ENCODE data around the gene OPTN.
A peak's percentile ranks its signal among the peaks of the same experiment; 100 is the strongest.
"Not testable (repeated sequence)": the region's sequence is repeated elsewhere in the genome, so short reads cannot be mapped to it uniquely, and the experiment has no call there.

Gene OPTN

DNA sequence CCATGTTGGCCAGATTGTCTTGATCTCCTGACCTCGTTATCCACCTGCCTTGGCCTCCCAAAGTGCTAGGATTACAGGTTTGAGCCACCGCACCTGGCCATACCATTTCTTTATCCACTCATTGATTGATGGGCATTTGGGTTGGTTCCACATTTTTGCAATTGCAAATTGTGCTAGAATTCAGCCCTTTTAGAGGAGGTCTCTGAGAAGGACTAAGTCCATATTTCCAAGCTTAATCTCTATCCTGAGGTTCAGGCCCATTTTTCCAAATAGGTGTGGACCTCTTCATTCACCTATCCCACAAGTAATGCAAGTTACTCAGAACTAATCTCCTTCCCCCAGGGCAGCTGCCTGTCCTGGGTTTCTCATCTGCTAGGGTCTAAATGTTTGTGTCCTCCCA lies 9.7 kb upstream of the OPTN start:
- no peak for DNase-seq (ENCODE audit: low read depth in 2 of 2)

DNA sequence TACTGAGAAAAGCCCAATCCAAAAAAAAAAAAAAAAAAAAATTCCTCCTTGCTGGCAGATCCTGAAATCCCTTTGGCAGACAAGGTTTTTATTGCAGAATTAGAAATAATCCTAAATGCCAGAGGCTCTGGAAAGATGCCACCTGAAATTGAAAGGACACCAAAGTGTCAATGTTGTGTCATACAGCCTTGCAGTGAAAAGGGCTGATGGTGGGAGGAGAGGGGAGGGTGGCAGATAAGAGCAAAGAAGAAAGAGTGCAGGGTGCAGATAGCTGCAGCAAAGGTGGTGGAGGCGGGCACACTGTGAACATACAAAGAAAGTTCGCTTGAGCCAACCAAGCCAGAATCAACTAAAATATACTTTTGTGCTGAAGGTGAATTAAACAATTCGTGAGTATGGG lies 8.2 kb upstream of the OPTN start:
- DNase-seq (ENCODE audit: low read depth in 2 of 2) = no peak

DNA sequence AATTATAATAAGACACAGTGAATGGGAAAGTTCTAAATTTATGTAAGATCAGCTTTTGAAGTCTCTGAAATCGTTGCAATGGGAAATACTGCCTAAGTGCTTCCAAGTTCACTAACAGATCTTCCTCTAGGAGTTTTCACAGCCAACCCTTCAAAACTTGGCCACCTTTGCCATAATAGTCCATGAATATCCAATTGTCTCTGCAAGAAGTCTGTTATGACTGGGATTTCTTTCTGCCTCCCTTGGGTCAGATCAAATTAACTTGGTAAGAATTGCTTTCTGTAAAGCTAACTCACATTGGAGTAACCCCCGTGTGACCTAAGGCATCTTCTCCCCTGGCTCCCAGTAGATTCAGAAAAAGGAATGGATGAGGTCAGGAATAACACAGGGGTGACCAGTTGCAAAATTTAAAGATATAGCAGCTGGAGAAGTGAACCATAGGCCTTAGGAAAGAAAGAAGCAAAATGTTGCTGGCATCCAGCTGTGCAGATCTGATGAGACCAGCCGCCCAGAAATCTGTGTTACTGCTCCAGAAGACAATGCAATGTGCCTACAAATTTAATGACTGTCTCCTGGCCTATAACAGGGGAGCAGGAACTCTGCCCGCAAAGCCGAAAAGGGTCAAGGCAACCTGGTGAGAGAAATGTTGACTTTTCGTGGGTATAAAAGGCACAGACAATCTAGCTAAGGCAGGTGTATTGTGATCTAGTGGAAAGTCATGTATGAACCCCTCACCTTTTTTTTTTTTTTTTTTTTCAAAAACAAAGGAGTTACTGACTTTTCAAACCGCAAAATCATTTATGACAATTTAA lies 7.5 kb upstream of the OPTN start:
- no peak for DNase-seq (ENCODE audit: low read depth in 2 of 2)

DNA sequence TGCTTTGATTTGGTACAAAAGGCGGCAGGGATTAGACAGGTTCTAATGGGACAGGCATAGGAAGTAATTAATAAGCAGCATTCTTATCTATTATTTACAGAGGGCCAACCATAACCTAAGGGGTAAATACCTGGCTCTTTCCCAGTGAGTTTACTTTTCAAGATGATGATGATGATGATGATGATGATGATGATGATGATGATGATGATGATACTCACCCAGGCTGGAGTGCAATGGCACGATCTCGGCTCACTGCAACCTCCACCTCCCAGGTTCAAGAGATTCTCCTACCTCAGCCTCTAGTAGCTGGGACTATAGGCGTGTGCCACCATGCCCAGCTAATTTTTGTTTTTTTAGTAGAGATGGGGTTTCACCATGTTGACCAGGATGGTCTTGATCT lies 5.9 kb upstream of the OPTN start:
- DNase-seq (ENCODE audit: low read depth in 2 of 2) = not testable (repeated sequence)

DNA sequence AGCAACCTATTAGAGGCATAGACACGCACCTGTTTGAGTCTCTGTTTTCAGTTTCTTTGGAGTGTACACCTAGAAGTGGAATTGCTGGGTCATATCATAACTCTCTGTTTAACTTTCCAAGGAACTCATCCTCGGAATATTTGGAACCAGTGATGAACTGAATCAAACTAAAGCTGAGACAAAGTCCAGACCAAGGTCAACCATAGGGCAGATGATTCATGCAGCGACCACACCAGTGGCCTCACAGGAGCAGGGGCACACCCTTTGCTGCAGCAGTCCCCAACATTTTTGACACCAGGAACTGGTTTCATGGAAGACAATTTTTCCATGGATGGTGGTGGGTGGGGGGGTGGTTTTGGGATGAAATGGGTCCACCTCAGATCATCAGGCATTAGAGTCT lies 4.9 kb upstream of the OPTN start:
- no peak for DNase-seq (ENCODE audit: low read depth in 2 of 2)

DNA sequence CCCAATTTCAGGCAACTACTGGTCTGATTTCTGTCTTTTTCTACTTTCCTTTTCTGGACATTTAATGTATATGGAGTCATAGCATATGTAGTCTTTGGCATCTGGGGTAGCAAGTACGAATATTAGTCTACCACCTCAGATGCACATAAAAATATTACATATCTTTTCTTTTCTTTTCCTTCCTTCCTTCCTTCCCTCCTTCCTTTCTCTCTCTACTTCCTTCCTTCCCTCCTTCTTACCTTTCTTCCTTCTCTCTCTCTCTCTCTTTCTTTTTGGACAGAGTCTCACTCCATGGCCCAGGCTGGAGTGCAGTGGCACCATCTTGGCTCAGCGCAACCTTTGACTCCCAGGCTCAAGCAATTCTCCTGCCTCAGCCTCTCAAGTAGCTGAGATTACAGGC lies 4.0 kb upstream of the OPTN start:
- no peak for DNase-seq (ENCODE audit: low read depth in 2 of 2)

DNA sequence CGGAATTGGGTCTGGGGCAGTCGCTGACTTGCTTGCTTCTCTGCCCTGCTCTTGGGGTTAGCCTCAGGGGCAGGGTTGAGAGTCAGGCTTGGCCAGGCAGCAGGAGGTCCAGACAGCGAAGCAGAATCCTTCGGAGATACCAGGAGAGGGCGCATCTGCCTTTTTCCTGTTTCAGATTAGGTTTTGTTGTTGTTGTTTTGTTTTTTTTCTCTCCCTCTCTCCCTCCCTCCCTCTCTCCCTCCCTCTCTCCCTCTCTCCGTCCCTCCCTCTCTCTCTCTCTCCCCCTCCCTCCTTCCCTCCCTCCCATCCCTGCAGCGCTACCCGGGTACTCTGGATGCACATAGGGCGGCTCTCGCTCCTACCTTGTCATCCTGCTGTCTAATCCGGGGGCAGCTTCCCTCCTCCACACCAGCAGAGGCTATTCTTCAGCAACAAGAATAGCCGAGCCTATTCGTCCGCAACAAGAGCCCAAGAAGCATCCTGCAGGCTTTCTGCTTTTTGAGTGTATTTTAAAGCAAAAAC lies 758 bp upstream of the OPTN start:
- peak in 1 of 2 donors; percentile 19 for DNase-seq (ENCODE audit: low read depth in 2 of 2)

DNA sequence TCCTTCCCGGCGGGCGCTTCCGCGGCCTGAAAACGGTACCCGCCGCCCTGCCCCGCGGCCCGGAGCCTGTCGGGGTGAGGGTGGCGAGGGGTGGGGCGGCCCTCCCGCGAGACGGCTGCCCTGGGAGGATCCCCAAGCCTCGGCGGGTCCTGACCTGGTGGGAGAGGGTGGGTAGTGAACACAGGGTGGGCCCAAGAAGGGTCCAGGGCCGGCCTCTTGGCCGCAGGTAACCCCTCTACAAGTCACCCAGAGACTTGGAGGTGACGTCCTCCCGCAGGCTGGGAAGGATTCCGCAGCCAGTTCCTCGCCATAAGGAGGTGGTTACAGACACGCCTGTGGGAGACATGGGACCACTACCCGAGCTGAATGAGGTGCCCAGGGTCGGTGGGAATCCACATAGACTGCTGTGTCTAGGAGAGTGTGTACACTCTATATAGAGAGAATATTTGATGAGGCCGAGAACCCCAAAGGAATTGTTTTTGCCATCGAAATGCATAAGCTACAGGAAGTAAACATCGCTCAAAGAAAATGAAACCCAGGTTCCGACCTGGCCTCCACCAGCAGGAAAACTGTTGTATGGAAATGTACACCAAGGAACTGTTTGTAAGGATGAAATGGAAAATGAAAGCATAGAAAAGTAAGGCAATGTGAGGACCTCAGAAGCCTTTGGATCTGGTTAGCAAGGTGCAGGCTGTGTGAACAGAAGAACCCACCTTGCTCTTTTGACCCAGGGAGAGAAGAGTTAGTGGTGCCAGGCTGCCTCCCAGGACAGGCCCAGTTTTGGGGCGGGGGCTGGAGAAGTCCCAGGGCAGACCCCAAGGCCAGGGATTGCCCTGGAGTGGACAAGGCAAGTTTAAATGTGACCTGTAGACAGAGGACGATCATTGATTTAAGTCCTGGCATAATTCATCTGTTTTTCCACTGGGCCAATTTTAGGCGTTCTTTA lies 659 bp downstream of the OPTN start:
- no peak for DNase-seq (ENCODE audit: low read depth in 2 of 2)

DNA sequence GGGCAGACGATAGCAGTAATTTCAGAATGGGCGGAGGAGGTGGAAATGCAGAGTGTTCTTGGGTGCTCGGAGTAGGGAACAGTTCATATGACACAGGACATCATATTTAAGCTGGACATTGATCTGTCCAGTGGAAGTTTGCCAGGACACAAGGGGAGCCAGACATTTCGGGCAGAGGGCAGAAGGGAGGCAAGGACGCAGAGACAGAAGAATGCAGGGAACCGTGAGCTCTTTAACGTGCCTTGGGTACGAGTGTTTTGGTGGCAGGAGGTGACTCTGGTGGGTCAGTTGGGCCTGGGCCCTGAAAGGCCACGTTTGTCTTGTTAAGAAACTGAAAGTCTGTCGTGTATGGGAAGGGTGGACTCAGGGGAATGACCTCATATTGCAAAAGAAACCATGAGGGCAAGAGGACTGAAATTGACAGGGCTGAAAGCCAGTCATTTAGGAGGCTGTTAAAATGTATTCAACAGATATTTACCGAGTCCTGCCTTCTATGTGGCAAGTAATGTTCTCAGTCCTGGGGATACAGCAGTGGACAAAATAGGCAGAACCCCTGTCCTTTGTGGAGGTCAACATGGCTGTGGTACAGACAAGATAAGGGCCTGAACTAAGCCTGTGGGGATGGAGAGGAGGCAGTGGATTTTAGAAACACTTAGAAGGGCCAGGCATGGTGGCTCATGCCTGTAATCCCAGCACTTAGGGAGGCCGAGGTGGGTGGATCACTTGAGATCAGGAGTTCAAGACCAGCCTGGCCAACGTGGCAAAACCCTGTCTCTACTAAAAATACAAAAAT lies 2.2 kb downstream of the OPTN start:
- DNase-seq (ENCODE audit: low read depth in 2 of 2) = no peak

DNA sequence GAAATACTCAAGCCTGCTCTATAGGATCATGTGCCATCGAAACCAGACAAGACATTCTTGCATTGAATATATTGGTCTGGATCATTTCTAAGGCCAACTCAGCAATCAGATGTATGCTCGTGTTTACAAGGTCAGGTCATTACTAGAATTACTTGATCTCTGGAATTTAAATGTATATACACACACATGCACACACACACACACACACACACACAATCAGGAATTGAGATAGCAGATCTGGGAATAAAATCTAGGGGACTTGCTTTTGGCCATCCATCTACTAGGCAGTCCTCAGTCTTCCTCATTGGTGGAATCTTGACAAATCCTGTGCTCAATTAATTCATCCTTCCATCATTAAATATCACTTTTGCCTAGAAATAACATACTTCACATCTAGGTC lies 3.6 kb downstream of the OPTN start:
- no peak for DNase-seq (ENCODE audit: low read depth in 2 of 2)

DNA sequence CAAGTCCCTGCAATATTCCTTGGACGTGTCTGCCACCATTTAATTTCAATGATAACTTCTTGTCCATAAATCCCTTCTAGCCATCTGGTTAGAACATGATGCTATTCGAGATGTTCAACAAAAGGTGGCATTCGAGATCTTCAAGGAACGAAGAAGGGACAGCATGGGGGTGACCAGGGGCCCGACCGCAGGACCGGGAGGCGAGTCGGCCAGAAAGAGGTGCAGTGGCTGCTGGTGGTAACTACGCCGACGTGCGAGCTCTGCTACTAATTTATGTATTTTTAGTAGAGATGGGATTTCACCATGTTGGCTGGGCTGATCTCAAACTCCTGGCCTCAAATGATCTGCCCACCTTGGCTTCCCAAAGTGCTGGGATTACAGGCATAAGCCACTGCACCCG lies 4.7 kb downstream of the OPTN start:
- no peak for DNase-seq (ENCODE audit: low read depth in 2 of 2)

DNA sequence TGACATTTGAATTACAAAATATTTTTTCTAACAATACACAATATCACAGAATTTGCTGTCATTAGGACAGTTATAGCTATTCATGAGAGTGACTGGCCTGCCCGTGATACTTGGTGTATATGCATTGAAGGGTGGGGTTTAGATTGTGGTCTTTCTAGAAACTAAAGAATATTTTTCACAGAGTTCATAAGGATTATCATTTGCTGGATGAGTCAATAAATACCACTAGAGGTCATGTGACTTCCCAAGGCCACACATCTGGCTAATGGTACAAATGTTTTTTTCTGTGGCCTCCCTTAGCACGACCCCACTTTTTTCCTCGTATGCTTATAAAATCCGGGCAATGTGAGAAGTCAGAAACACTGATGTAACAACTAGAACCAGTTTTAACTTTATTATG lies 5.2 kb downstream of the OPTN start:
- no peak for DNase-seq (ENCODE audit: low read depth in 2 of 2)

DNA sequence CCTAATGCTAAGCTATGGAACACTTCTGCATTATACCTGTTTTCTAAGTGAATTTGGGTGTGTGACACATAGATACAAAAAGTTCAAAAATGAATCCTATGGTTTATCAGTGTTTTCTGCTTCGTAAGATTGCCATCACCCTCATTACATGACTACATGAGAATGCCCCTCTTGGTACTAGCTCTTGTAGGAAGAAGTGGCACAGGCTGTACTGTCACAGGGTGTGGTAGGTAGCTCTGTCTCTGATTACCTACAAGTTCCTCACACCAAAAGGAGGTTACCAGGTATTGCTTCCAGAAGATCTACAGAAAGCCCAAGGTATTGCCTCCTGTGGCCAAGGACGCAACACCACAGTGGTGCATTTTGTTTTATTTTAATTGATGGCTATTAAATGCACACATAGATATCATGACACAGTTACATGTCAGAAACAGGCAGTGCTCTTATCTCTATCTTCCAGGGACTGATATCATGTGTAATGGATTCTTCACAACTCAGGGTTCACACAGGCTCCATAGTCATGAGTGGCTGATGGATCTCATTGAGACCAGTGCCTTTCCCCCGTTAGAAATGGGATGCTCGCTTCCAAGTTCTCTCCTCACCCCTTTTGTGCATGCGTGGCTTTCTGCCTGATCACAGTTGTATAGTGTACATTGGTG lies 6.6 kb downstream of the OPTN start:
- DNase-seq (ENCODE audit: low read depth in 2 of 2) = no peak

DNA sequence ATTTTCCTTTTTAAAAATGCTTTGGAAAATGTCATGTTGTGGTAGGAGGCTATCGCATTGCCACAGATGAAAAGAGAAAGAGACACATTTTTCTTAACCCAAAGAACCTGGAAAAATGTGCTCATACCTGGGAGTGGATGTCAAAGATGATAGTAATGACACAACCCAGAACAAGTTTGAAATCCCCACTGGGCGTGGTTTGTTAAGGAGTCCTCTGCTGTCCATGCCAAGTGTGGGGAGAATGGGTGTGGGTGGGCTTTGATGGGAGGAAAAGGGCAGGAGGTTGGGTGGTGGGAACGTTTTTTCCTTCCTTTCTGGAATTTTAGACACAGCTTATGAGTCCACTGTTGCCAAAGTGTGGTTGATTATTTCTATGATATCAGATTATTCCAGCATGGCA lies 10.9 kb downstream of the OPTN start:
- DNase-seq (ENCODE audit: low read depth in 2 of 2) = no peak

DNA sequence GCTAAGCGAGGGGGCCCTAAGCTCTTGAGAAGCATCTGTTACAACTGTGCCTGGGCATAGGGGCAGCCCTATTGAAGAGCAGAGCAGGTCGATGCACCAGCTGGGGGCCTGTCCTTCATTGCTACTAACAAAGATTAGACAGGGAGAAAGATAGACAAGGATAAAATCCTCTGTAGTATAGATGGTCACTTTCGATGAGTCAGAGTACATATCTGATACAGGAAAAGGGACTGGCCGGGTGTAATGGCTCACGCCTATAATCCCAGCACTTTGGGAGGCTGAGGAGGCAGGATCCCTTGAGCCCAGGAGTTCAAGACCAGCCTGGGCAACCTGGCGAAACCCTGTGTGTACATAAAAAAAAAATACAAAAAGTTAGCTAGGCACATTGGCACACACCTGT lies 13.6 kb downstream of the OPTN start:
- no peak for DNase-seq (ENCODE audit: low read depth in 2 of 2)

DNA sequence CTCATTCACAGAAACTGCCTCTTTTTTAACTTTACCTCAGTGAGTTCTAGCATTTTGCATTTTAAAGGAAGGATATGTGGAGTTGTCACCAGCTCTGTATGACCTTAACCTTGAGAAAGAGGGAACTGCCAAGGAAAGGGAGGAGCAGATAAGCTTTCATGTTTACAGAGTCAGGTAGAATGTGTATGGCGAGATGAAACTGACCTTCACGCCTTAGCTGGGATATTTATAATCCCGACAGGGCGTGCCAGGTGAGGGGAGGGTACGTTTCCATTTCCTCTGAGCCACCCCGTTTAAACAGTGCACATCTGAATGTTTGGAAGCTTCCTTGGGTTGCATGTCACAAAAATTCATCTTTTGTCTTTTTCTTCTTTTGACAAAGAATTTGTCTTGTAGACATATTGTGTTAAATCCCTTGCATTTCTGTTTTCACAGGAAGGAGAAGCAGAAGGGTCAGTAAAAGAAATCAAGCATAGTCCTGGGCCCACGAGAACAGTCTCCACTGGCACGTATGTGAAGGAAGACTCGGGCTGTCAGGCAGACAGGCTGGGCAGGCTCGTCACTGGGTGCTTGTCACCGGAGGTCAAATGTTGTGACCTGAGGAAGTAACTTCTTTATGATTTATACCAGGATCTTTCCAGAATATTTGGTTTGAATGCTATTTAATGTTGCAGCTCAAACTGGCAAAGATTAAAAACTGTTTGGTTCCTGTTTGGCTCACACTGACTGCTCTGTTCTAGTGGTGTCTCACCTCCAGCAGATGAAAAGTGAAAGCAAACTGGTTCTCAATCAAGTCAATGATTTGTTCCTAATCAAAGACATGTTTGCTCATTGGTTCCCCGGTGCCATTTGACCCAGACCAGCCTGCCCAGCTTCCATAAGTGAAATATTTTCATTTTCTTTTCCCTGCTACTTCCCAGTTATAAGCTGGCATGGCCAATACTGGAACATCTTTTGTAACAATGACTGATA lies 16.2 kb downstream of the OPTN start:
- DNase-seq (ENCODE audit: low read depth in 2 of 2) = no peak

DNA sequence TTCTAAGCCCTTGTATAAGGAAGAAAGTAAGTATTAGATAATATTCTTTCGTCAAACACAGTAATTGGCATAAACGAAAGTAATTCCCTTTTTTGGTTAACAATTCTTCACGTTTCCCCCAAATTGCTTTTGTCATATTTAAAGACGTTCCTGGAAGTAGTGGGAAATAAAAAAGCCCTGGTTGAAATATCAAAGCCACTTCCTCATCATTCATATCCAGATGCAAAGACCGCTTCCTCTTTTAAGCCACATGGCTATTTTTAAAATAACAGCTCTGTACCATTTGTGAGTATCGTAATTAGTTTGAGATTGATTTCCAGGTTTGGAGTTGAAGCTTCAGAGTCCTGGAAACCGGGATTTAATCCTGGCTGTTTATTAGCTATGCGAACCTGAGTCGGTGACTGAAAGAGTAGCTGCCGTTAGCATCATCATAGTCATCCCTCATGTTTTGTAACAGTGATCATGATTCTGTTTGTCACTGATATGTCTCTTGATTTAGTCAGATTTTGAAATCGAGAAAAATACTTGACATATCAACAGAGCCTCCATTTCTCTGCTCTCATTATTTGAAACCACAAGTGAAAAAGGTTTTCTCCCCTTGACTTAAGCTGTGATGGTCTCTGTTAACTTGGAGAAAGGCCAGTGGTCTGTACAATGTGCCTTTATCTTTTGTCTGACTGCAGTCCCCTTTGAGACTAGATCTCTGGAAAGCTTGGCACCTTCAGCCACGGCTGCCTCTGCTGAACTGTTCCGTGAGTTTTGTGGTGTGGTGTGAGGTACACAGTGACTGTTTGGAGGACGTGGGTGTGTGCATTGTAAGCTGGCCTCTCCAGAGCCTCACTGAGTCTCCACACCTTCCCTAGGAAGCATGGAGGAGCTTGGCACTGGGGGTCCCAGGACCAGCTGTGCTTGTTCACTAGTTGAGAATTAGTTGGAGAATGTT lies 18.1 kb downstream of the OPTN start:
- no peak for DNase-seq (ENCODE audit: low read depth in 2 of 2)

DNA sequence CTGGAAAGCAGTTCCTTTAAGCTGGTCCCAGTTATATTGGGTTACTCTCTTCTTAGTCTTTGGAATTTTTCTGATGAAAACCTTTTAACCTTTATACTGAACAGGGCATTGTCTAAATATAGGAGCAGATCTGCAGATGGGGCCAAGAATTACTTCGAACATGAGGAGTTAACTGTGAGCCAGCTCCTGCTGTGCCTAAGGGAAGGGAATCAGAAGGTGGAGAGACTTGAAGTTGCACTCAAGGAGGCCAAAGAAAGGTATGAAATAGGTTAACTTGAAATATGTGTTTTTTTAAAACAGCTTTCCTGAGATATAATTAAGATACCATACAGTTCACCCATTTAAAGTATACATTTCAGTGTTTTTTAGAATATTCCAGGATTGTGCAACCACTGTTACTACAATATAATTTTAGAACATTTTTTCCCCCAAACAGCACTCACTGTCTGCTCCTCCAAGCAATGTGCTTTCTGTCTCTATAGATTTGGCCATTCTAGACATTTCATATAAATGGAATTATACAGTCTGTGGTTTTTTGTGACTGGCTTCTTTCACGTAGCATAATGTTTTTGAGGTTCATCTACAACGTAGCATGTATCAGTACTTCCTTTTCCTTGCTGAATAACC lies 18.9 kb downstream of the OPTN start:
- no peak for DNase-seq (ENCODE audit: low read depth in 2 of 2)

All from activated CD8-positive, alpha-beta memory T cell treated with anti-CD3 and anti-CD28 coated beads for 4 hours (primary cell).